NCI-H146 (cell line): ENCODE results near the gene PRR9.

Source experiments
- DNase-seq: peaks from one replicate; lab custom pipeline; 2025; lab: John Stamatoyannopoulos, UW

The PRR9 gene

GRCh38 chr1:153265457-153265856 is 48.1 kb downstream of the PRR9 start:
- no peak for DNase-seq
